Gastrocnemius medialis (tissue), 4 donors: Measurements from ENCODE around the gene FAM76A.

Experiments
- CTCF ChIP-seq, 5 experiments: fragments of 450-650 bp in 3 of 5; fragments of 200-600 bp in 2 of 5; sonication (generic) in 2 of 5; IDR thresholded peaks in 4 of 5; conservative IDR thresholded peaks in 1 of 5; 1 replicate in 4 of 5; 2 replicates in 1 of 5; pipeline ENCODE4 v1.5.1; 2016 to 2019; ENCODE audit warnings: antibody characterized with exemption in 5 of 5, mild to moderate bottlenecking in 3 of 5, moderate library complexity in 3 of 5
- POLR2A ChIP-seq, 2 donors: fragments of 450-650 bp; IDR thresholded peaks; one replicate each; pipeline ENCODE4 v1.6.1; 2017; ENCODE audit warnings: antibody characterized with exemption in 2 of 2, mild to moderate bottlenecking in 2 of 2, moderate library complexity in 2 of 2

- TF ChIP-seq POLR2A (IDR thresholded peaks at IDR 0.05) (no peak), CTCF (IDR thresholded peaks at IDR 0.05 in 4 of 5, conservative IDR thresholded peaks at IDR 0.05 in 1 of 5) (no peak)
Measured at GRCh38 chr1:27752360-27752759, 26.6 kb downstream of the FAM76A start.
